CD4-positive, alpha-beta T cell treated with Interleukin-15 for 4 hours (primary cell): ENCODE data around the gene SNX13.

Experiments used
- DNase-seq: peaks from one replicate; pipeline ENCODE4 v3.0.0-alpha.2; 2020; ENCODE audit warnings: low spot score

SNX13 gene

DNA sequence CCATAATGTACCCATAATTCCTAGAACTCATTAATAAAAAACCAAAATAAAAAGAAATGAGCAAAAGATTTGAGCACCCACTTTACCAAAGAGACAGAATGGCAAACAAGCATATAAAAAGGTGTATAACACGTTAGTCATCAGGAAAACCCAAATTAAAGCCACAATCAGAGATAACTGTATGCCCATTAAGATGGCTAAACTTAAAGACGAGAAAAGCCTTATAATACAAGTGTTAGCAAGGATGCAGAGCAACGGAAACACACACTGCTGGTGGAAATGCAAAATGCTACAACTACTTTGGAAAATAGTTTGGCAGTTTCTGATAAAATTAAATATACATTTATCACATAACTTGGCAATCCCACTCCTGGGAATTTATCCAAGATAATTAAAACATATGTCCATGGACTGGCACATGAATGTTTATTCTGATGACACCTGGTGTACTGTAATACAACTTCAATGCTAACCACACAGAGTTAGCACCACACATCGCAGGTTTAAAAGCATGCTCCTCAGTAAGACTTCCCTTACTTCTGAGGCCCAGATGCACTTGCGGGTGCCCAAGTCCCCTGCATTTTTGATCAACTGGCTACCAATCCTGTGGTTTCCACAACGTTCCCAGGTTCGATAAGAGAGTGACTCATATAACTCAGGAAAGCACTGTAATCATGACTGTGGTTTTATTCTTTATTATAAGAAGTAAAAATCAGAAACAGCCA lies 158.6 kb downstream of the SNX13 start:
- DNase-seq = no peak

DNA sequence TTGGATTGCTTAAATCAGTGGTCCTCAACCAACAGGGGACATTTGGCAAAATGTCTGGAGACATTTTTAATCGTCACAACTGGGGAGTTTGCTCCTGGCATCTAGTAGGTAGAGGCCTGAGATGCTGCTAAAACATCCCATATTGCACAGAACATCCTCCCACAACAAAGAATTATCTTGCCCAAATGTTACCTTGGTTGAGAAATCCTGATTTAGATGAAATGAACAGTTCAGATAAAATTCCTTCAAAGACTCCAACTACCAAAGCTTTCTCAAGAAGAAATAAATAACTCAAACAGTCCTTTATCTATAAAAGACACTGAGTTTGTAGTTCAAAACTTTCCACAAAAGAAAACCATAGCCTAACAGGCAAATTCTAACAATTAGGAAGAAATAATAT lies 160.9 kb downstream of the SNX13 start:
- no peak for DNase-seq

DNA sequence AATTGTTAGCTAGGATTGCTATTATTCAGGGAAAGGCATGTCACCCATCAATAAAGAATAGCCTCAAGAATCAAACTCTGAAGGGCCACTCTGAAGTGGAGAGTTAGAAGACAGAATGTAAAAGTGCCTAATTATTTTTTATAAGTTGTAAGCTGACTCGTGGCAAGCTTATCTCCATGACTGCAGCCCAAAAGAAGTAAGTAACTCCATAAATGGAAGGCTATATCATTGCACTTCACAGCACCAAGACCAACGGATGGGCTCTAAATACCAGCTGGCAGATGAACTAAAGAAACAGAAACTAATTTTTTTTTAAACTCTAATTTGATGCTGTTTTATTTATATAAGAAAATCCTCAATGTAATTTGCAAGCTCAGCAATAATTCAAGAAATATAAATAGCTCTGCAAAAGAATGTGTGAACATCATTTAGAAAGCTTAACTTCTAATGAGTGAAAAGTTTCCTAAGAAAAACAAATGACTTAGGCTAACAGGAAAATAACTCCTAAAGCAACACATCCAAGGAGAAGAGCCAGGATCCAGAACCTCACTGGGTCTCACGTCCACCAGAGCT lies 165.5 kb downstream of the SNX13 start:
- DNase-seq = no peak

DNA sequence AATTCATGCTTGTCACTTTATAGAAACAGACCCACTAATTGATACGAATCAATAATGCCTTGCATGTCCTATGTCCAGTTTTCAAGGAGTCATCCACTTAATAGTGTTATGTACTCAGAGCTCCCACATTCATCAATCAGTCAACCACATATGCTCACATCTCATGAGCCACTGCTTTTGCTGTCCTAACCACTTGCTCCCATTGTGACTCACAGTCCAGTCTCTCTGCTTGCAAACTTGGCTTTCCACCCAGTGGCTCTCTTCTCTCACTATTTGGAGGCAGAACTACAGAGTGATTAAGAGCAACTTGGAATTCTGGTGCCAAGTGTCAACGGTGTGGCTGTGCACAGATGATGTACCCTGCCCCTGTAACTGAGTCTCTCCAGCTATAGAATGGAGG lies 166.0 kb downstream of the SNX13 start:
- no peak for DNase-seq

DNA sequence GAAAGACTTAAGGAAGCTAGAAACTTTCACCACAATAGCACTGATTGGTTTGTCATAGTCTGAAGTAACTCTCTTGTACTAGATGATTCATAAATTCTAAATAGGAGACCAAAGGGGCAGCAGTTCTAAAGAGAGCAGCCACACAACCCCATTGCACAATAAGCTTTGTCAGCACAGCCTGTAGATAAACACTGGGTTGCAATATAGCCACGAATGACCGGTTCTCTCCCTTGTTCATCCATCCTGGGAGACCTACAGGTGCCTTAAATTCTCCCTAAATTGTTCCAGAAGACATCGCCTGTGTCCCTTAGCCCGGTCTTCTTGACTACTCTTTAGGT lies 167.0 kb downstream of the SNX13 start:
- DNase-seq = no peak

DNA sequence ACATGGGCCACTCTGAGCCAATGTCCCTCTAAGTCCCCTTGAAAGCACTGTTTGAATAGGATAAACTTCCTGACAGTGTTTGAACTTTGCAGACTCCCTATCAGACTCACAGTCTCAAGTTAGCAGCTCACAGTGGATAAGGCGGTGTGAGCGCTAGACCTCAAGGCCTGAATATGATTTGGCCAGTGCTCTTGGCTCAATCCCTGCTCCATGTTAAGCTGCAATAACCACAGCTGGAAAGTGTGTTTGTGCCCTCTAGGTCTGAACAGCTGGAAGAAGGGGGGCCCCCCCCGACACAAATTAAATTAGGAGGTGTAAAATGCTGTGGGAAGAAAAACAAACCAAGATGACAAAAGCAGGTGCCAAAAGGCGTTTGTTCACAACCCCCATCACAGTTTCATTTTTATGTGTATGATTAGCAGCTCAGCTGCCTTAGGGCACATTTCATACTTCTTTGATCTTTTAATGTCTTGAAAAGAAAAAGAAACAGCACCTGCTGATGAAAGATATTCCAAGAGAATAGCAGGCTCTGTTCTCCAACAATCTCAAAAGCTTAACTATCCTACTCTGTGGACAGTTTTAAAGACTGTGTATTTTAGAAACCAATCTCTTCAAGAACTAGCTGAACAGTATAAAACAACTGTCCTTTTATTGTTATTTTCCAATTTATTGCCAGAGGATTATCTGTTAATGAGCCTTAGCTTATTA lies 167.6 kb downstream of the SNX13 start:
- no peak for DNase-seq

DNA sequence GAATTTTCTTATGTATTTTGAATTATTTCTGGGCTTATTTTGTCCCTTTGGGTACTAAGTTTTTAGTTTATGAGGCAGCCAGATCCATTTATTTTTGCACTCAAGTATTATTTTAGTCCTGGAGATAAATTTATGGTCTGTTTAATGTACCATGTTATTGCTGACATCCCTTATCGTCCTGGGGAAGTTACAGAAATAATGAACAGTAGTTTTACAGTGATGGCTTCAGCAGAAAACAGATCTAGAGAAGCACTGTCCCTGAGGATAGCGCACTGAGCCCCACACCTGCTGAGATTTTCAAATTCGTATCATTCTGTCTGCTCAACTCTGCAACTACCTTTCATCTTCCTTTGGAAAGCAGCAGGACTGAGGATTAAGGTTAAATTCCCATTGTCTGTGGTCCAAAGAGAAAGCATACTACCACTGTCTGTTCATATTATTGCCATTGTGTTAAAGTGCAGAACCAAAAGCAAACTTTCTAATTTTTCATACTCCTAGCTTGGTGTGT lies 168.3 kb downstream of the SNX13 start:
- no peak for DNase-seq

DNA sequence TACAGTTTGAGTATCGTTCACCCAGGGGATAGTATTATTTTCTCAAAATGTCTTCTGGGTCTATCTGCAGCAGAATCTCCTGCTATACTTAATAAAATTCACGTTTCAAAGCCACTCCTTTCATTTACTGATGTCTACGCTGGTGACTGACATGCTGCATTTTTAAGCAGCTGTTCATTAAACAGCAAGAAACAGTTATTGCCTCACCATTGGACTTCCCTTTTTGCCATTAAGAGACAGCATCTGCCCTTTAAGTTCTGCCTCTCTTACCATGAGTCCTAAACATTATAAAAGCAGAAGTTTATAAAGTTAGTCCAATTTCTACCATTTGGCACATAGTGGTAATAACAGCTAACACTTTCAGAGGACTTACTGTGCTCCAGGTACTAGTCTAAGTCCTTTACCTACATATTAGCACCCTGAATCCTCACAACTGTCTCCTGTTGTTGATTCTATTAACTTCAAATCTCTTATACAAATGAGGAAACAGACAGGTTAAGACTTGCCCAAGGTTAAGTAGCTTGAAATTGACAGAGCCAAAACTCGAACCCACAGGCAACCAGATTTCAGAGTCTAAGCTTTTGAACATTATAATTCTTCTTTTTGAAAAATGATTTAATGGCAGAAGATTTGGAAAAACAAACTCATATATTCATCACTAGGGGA lies 169.5 kb downstream of the SNX13 start:
- DNase-seq = no peak

DNA sequence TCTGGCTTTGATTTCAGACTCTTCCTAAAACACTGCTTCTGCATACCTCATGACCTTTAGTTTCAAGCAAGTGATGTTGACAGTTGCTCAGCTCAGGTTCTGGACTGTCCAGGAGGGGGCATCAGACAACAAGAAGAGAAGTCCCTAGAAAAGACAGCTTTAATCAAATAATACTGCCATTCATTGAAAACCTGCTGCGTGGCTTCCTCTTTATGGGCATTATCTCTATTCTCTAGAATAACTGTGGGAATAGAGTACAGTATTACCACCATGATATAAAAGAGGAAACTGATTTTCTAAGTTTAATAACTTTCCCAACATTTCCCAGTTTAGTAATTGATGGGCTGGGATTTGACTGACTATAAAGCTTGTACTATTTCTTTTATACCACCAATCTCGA lies 170.4 kb downstream of the SNX13 start:
- peak; percentile 53 for DNase-seq

DNA sequence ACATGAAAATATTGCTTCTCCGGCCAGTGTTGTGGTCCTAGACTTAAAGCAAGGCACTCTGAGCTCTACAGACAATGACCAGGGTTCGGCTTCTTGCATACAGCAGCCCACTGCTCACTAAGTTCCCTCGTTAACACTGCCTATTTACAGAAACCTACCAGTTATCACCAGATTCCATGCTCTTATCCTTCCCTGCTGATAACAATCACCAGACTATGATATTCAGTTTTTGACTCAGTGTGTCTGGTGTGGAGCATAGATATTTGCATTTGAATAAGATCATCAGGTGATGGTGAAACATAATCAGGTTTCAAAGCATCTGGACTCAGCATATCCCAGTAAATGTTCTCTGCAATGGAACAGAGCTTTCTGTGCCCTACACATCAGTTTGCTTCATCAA lies 182.3 kb downstream of the SNX13 start:
- no peak for DNase-seq

DNA sequence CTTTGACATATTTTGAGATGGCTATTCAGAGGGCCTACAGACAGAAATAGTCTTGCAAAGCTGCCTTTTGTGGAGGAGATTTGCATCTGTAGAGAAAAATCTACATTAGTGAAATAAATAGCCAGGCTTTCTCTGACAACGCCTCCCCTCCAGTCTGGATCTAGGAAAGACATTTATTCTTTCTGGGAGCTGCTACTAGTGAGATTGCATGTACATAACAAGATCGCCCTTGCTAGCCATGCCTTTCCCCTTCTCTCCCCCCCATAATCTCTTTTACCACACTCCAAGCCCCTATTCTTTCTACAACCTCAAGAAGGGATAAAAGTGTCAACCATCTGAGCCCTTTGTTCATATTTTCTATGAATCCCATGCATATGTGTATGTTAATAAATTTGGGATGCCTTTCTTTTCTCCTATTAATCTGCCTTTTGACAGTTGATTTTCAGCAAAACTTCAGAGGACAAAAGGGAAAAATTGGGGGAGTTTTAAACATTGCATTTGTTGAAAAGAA lies 194.2 kb downstream of the SNX13 start:
- DNase-seq = no peak

DNA sequence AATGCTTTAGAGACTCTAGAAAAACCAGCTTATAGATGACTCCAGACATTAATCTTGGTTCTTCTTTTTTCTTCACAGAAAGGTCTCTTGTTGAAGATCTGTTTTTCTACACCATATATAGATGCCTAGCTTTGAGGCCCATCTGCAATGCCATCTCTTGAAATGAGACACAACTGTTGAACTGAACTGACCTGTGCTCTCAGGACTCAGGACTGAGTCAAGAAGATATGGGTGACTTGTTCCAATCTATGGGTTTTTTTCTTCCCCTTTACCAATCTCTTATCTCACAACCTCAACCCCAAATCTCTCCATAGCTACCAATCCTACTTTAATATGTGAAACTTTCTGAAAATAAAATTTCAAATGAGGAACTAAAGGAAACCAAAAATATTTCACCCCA lies 194.7 kb downstream of the SNX13 start:
- no peak for DNase-seq

DNA sequence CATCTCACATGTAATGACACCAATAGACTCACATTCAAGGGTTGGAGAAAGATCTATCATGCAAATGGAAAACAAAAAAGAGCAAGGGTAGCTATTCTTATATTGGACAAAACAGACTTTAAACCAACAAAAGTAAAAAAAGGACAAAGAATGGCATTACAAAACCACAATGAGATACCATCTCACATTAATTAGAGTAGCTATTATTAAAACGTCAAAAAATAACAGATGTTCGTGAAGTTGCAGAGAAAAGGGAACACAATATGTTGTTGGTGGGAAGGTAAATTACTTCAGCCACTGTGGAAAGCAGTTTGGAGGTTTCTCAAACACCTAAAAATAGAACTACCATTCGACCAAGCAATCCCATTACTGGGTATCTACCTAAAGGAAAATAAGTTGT lies 197.0 kb downstream of the SNX13 start:
- no peak for DNase-seq

DNA sequence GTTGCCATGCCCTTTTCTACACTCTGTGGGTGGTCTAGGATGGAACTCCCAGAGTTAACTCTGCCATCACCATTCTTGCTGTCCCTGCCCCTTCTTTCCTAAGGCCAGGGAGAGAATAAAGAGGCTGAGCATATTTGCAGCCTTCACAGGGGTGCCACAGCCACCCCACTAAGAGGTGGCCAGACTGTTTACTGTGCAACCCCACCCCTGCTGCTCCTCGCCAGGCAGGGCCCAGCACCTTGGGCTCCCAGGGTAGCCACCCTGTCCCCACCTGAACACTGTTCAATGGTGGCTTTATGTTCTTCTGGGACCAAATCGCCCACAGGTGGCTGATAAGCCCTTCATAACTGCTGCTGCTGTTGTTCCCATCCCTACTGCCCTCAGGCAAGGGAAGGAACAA lies 198.9 kb downstream of the SNX13 start:
- no peak for DNase-seq
